Thoracic aorta (tissue), 2 donors: ENCODE measurements around the gene GDF10. TPM values are rescaled to one million over a fixed set of nuclear protein-coding genes. Genes with fewer than 3 reads are reported as not detected.

Experiments used
- ATAC-seq: fragments of 150-250 bp; one replicate; pipeline ENCODE4 v1.8.0; 2017; ENCODE audit warnings: low read depth; ENCODE audit not compliant: insufficient number of reproducible peaks, low FRiP score
- DNase-seq: peaks from one replicate; pipeline ENCODE4 v3.0.0-alpha.2; 2020; ENCODE audit warnings: low spot score
- H3K27ac ChIP-seq, 2 donors: fragments of 200-600 bp; sonication (generic); 1 replicate in 1 of 2; 2 replicates in 1 of 2; pipeline ENCODE4 v1.5.1; 2016; ENCODE audit warnings: mild to moderate bottlenecking in 2 of 2, moderate library complexity in 2 of 2
- H3K27me3 ChIP-seq: fragments of 200-600 bp; sonication (generic); replicated peaks from 2 replicates; pipeline ENCODE4 v1.6.0; 2016; ENCODE audit warnings: mild to moderate bottlenecking; ENCODE audit not compliant: insufficient read depth
- H3K36me3 ChIP-seq: fragments of 200-600 bp; sonication (generic); one replicate; pipeline ENCODE4 v1.5.1; 2016
- H3K4me1 ChIP-seq, 2 donors: fragments of 200-600 bp; sonication (generic); 1 replicate in 1 of 2; 2 replicates in 1 of 2; pipeline versions ENCODE4 v1.5.1 to v1.6.0; 2016; ENCODE audit warnings: low read depth in 2 of 2, mild to moderate bottlenecking in 1 of 2; ENCODE audit not compliant: control insufficient read depth in 1 of 2
- H3K4me3 ChIP-seq: fragments of 200-600 bp; sonication (generic); 2 replicates; pipeline ENCODE4 v1.5.1; 2016; ENCODE audit warnings: mild to moderate bottlenecking
- H3K9me3 ChIP-seq: fragments of 200-600 bp; sonication (generic); 2 replicates; pipeline ENCODE4 v1.5.1; 2016
- CTCF ChIP-seq: fragments of 200-600 bp; sonication (generic); IDR thresholded peaks from one replicate; pipeline ENCODE4 v1.5.1; 2019; ENCODE audit warnings: antibody characterized with exemption
- total RNA-seq, 2 donors: library from RNA; depleted of rRNA; stranded (reverse); fragments of >200 nt; gene quantifications; one replicate each; pipeline versions ENCODE4 v1.1.0 to v1.2.3, GENCODE V29; 2016

Gene GDF10
- total RNA-seq, 2 donors from 2014 or later = 2.4 to 2.5 TPM

- no peak for ATAC-seq
- H3K27ac ChIP-seq = no peak overlapping the region
- no peak for DNase-seq
- H3K9me3 ChIP-seq = no peaks in the 10 kb centered on the region
- TF ChIP-seq CTCF = no peak
- H3K4me3 ChIP-seq = no peak overlapping the region
- no peaks in the 10 kb centered on the region for H3K4me1 ChIP-seq
- no peaks in the 10 kb centered on the region for H3K36me3 ChIP-seq
- no peaks in the 10 kb centered on the region for H3K27me3 ChIP-seq
These were observed 57.2 kb downstream of the GDF10 start for GRCh38 chr10:47357131-47357582.

GRCh38 chr10:47357911-47358310 is 57.9 kb downstream of the GDF10 start:
- H3K27ac ChIP-seq = no peak overlapping the region
- no peak for DNase-seq

GRCh38 chr10:47358457-47358856 is 58.5 kb downstream of the GDF10 start:
- Histone ChIP-seq H3K4me1 (no peaks in the 10 kb centered on the region), H3K27me3 (no peaks in the 10 kb centered on the region), H3K36me3 (no peaks in the 10 kb centered on the region), H3K4me3 (no peak overlapping the region), H3K9me3 (no peaks in the 10 kb centered on the region), H3K27ac (no peak overlapping the region)
- TF ChIP-seq CTCF = no peak
- DNase-seq (no peak), ATAC-seq (no peak)

More at GRCh38 chr10:47357911-47358310, 57.9 kb downstream of the GDF10 start:
- no peak overlapping the region for H3K4me3 ChIP-seq
- no peaks in the 10 kb centered on the region for H3K27me3 ChIP-seq
- no peaks in the 10 kb centered on the region for H3K36me3 ChIP-seq
- no peaks in the 10 kb centered on the region for H3K4me1 ChIP-seq
- no peak for ATAC-seq
- no peak for TF ChIP-seq CTCF
- no peaks in the 10 kb centered on the region for H3K9me3 ChIP-seq

- Histone ChIP-seq H3K27ac (no peak overlapping the region), H3K36me3 (no peaks in the 10 kb centered on the region), H3K27me3 (no peaks in the 10 kb centered on the region), H3K9me3 (no peaks in the 10 kb centered on the region), H3K4me1 (no peaks in the 10 kb centered on the region), H3K4me3 (no peak overlapping the region)
- no peak for DNase-seq
- no peak for TF ChIP-seq CTCF
- ATAC-seq = no peak
These were observed 59.1 kb downstream of the GDF10 start for GRCh38 chr10:47359101-47359500.

GRCh38 chr10:47359626-47360418 is 59.8 kb downstream of the GDF10 start:
- Histone ChIP-seq H3K4me1 (no peaks in the 10 kb centered on the region), H3K27ac (no peak overlapping the region), H3K27me3 (no peaks in the 10 kb centered on the region), H3K4me3 (no peak overlapping the region), H3K9me3 (no peaks in the 10 kb centered on the region), H3K36me3 (no peaks in the 10 kb centered on the region)
- DNase-seq (no peak), ATAC-seq (no peak)
- TF ChIP-seq CTCF = no peak
